Urinary bladder (tissue), 4 donors: ENCODE results near the gene CLIP3. TPM values are rescaled to one million over a fixed set of nuclear protein-coding genes. Genes with fewer than 3 reads are reported as not detected.
"Not testable (repeated sequence)": the region's sequence is repeated elsewhere in the genome, so short reads cannot be mapped to it uniquely, and the experiment has no call there.

Experiments used
- DNase-seq: peaks from one replicate; pipeline ENCODE4 v3.0.0-alpha.2; 2015; ENCODE audit errors: extremely low spot score
- H3K27ac ChIP-seq: one replicate; pipeline ENCODE4 v1.5.1; 2013; ENCODE audit warnings: low read depth, mild to moderate bottlenecking, moderate library complexity
- H3K36me3 ChIP-seq: one replicate; pipeline ENCODE4 v1.6.1; 2013; ENCODE audit warnings: mild to moderate bottlenecking, moderate library complexity; ENCODE audit not compliant: insufficient read depth
- H3K4me1 ChIP-seq: one replicate; pipeline ENCODE4 v1.6.1; 2013; ENCODE audit warnings: mild to moderate bottlenecking, moderate library complexity; ENCODE audit not compliant: insufficient read depth
- H3K4me3 ChIP-seq: one replicate; pipeline ENCODE4 v1.5.1; 2013; ENCODE audit warnings: low read depth, low read length
- WGBS: extraction: QIAGEN DNeasy Blood & Tissue Kit; methylation state at CpG from one replicate; pipeline ENCODE4 v1.1.7; 2013; 5-methylcytosine and 5-hydroxymethylcytosine counted together
- polyA plus RNA-seq: library from polyadenylated mRNA; stranded (reverse); fragments of 200-250 nt; gene quantifications from one replicate; pipeline ENCODE4 v1.2.3, GENCODE V29; 2013
- total RNA-seq: library from RNA; depleted of rRNA; stranded (reverse); fragments of >200 nt; gene quantifications from one replicate; pipeline ENCODE4 v1.2.3, GENCODE V29; 2014
- donor health status: healthy with polysubstance abuse.
- donor health status: healthy.

Gene CLIP3
- total and polyA plus RNA-seq, 2 donors, result 8.5 to 79.5 TPM

DNA sequence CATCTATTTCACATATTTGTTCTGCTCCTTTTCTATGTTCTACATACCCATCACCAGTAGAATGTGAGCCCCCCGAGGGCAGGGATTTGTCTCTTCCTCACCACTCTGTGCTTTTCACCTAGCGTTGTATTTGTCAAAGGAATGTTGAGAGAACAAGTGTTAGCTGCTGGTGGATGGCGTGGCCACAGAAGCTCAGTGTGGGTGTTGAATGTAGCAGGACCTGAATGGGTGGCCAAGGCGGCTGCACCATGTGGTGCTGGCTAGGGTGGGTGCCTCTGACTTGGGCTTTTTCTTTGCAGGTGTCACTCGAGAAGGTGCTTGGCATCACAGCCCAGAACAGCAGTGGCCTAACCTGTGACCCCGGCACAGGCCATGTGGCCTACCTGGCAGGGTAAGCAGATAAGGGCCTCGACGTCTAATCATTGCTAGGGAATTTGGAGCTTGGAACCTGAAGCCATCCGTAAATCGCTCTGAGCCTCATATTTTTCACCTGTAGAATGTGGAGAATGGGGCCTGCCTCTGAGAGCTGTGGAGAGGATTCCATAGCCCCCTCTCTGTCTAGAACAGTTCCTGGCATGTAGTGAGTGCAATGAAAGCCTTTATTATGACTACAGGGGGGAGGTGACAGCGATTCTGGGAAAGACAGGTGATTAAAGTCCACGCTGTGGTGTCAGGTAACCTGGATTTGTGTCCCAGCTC, 26.0 kb upstream of the CLIP3 start:
- WGBS, result 90% methylated on average over 12 of the region's 12 CpGs
- DNase-seq, result no peak
- H3K4me3 ChIP-seq, result no peak overlapping the region
- H3K4me1 ChIP-seq, result no peaks in the 10 kb centered on the region
- no peaks in the 10 kb centered on the region for H3K36me3 ChIP-seq
- no peak overlapping the region for H3K27ac ChIP-seq

DNA sequence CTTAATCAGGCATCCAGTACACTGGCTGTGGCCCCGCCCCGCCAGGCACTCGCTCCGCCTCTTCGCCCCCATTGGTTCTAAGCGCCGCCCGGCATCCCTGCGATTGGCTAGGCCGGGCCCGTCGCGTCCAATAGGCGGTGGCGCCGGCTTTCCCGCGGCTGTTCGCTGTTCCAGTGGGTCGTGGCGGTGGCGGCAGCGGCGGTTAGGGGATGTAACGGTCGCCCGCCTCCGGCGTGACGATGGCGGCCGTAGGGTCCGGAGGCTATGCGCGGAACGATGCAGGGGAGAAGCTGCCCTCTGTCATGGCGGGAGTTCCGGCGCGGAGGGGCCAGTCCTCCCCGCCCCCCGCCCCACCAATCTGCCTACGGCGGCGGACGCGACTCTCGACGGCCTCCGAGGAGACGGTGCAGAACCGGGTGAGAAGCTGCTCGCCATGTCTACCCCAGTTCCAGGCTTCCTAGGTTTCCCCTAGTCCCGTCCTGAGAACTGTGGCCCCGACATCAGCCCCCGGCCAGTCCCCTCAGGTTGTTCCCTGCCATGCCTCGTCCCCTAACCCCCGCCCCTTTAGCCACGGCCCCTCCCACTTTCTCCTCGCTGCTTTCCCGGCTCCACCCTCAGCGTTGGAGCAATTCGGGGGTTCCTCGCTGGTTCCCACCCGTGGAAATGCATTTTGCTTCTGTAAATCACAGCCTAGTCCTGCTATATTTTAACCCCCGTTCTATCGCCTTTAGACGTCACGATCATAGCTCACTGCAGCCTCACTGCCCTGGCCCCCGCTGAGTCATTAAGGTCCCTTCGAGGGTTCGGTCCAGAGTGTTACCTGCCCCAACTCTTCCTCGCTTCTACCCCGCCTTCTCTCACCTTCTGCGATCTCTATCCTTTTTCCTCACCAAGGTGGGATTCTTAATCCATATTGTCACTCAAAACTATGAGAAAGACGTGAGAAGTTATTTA, 22.3 kb upstream of the CLIP3 start, which contains the start of gene WDR62:
WDR62 (plus strand) TSS at position 165 of the 954 bp plus-strand sequence; CDS start at position 240, 75 bp downstream.
- under 1% methylated on average over 76 of the region's 76 CpGs for WGBS
- Histone ChIP-seq H3K27ac (peak within 1 kb of the TSS; percentile 90), H3K4me3 (peak within 1 kb of the TSS; percentile 50), H3K36me3 (no peaks in the 10 kb centered on the region), H3K4me1 (no peaks in the 10 kb centered on the region)
- no peak for DNase-seq

DNA sequence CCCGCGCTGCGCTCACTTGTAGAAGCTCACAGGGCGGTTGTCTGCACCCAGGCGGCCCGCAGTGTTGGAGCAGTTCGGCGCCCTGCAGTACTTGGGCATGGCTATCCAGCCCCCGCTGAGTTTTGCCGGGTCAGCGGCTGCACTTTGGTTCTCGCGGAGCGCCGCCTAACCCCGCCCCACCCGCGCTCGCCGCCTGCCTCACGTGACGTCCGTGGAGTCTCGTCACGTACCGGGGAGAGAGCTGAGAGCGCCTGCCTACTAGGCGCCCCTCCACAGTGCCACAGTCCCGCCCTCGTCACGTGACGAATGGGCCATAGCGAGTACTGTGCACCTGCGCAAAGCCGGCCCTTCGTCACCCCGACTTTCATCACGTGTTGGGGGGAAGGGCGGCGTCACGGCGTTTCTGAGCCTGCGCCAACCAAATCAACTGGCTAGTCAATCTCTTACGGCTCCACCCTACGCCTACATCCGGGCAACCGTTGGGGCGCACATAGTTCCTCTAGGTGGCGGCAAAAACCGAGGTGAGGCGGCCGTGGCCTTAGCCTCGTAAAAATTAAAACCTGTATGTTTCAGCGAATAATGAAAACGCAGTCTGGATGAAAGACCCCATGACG, 21.6 kb upstream of the CLIP3 start, which contains the start of gene THAP8:
THAP8 (minus strand) TSS at position 167 of the 614 bp plus-strand sequence; CDS start at position 99, 68 bp downstream.
- no peaks in the 10 kb centered on the region for H3K36me3 ChIP-seq
- peak; percentile 98 for DNase-seq
- H3K4me1 ChIP-seq, result no peaks in the 10 kb centered on the region
- peak within 1 kb of the TSS; percentile 90 for H3K27ac ChIP-seq
- H3K4me3 ChIP-seq, result peak within 1 kb of the TSS; percentile 50
- WGBS, result under 1% methylated on average over 56 of the region's 56 CpGs

DNA sequence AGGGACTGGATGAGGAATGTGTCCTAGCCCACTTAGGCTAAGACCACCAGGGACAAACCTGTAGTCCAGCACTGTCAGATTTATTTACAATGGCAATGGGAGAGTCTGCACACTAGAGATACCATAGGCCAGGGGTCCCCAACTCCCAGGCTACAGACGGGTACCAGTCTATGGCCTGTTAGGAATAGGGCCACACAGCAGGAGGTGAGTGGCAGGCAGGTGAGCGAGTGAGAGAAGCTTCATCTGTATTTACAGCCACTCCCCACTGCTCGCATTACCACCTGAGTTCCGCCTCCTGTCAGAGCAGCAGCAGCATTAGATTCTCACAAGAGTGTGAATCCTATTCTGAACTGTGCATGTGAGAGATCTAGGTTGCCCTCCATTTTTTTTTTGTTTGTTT, 19.0 kb upstream of the CLIP3 start:
- no peaks in the 10 kb centered on the region for H3K36me3 ChIP-seq
- 96% methylated on average over 4 of the region's 4 CpGs for WGBS
- no peak for DNase-seq
- H3K4me3 ChIP-seq, result no peak overlapping the region
- no peak overlapping the region for H3K27ac ChIP-seq
- H3K4me1 ChIP-seq, result no peaks in the 10 kb centered on the region

DNA sequence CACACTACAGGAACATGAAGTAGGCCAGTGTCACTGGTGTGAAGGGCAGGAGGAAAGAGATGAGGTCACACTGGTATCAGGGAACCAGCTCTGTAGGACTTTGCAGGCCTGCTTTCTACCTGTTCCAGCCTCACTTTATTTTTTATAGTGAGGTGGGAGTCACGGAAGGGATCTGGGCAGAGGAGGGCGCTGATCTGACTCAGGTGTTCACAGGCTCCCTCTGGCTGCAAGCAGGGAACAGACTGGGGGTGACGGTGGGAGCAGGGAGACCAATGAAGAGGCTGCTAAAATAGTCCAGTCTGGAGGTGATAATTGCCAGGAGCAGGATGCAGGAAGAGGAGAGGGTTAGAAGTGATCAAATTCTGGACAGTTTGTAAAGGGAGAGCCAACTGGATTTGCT, 18.6 kb upstream of the CLIP3 start:
- WGBS, result 56% methylated on average over 3 of the region's 3 CpGs
- Histone ChIP-seq H3K27ac (no peak overlapping the region), H3K36me3 (no peaks in the 10 kb centered on the region), H3K4me3 (no peak overlapping the region), H3K4me1 (no peaks in the 10 kb centered on the region)
- no peak for DNase-seq

DNA sequence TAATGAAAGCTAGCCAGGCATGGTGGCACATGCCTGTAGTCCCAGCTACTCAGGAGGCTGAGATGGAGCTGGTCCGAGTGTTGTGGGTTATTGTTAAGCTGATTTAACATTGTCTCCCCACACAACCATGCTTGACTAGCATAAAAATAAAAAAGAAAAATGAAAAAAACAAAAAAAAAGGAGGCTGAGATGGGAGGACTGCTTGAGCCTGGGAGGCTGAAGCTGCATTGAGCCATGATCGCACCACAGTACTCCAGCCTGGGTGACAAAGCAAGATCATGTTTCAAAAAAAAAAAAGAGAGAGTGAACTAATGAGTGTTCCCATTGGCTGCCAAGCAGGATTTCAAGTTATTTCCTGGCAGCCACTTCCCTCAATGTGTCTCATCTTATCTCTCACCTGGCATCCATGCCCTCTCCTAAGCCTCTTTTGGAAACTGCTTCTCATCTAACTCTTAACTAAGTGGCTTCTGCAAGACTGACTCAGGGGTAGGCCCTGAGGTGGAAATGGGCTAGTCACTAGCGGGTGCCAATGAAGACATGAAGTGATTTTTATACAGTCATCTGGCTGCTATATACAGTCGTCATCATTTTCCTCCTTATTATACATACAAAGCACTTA, 16.5 kb upstream of the CLIP3 start:
- H3K27ac ChIP-seq, result no peak overlapping the region
- no peaks in the 10 kb centered on the region for H3K4me1 ChIP-seq
- no peak for DNase-seq
- H3K4me3 ChIP-seq, result no peak overlapping the region
- WGBS, result 93% methylated on average over 4 of the region's 4 CpGs
- H3K36me3 ChIP-seq, result no peaks in the 10 kb centered on the region

DNA sequence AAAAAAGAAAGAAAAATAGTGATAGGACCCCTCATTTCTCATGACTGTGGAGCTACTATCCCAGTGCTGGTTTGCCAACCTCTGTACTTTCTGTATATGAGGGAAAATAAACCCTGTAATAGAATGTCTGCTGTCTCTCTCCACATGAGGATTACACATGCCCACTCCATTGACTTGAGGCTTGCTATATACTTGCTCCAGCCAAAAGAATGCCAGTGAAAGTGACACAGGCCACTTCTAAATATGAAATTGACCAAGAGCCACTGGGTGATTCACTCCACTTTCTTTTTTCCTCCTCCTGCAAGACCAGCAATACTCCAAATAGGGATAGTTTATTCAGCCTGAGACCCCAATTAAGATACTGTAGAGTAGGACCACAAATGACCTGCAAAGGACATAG, 15.2 kb upstream of the CLIP3 start:
- Histone ChIP-seq H3K4me3 (no peak overlapping the region), H3K27ac (no peak overlapping the region), H3K36me3 (no peaks in the 10 kb centered on the region), H3K4me1 (no peaks in the 10 kb centered on the region)
- no peak for DNase-seq

DNA sequence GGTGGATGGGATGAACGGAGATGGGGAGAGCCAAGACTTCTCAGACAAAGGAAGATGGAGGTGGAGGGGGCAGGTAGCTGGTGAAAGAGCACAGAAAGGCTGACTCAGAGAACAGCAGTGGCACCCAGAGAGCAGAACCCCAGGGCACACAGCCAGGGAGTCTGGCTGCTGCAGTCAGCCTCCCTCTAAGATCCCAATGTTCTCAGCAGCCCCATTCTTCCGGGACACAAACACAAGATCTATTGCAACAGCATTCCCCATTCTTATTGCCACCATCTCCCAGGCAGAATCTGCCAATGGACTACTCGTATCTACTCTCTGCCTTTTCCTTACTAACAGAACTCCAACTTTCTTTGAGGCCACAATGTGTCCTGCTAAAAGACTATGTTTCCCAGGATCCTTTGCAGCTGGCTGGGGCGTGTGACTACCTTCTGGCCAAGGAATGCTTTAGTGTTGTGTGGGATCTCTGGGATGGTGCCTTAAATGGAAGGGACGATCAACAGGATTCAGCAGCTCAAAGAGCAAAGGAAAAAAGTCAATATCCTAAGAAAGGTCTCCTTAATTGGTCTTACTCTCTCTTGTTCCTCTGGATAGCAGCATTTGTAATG, 13.9 kb upstream of the CLIP3 start:
- H3K4me1 ChIP-seq, result no peaks in the 10 kb centered on the region
- H3K27ac ChIP-seq, result no peak overlapping the region
- DNase-seq, result no peak
- H3K4me3 ChIP-seq, result no peak overlapping the region
- H3K36me3 ChIP-seq, result no peaks in the 10 kb centered on the region
- 74% methylated on average over 5 of the region's 5 CpGs for WGBS

DNA sequence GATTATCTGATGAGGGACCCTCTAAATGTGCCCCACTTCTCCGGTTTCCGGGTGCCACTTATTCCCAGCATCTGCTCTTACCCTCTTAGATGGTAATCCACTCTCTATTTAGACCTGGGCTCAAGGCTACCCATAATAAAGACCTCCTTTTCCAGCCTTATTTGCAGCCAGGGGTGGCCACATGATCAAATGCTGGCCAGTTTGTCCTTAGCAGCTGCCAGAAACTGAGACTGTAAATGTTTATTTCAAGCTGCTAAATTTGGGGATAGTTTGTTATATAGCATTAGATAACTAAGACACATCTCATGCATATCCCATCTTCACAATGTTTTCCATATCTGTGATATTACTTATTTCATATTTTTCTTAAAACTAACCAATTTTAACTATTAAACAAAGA, 11.3 kb upstream of the CLIP3 start:
- Histone ChIP-seq H3K4me3 (no peak overlapping the region), H3K4me1 (no peaks in the 10 kb centered on the region), H3K27ac (no peak overlapping the region), H3K36me3 (no peaks in the 10 kb centered on the region)
- 63% methylated on average over 2 of the region's 2 CpGs for WGBS
- no peak for DNase-seq

DNA sequence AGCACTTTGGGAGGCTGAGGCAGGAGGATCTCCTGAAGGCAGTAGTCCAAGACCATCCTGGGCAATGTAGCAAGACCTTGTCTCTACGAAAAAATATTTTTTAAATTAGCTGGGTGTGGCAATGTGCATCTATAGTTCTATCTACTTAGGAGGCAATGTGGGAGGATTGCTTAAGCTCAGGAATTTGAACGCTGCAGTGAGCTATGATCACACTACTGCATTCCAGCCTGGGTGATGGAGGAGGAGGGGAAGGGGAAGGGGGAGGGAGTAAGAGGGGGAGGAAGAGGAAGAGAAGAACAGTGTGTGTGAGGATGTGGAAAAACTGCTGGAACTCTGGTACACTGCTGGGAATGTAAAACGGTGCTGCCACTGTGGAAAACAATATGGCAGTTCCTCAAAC, 9.2 kb upstream of the CLIP3 start:
- H3K36me3 ChIP-seq, result no peaks in the 10 kb centered on the region
- DNase-seq, result no peak
- H3K4me3 ChIP-seq, result no peak overlapping the region
- no peak overlapping the region for H3K27ac ChIP-seq
- 18% methylated on average over 3 of the region's 3 CpGs for WGBS
- no peaks in the 10 kb centered on the region for H3K4me1 ChIP-seq

DNA sequence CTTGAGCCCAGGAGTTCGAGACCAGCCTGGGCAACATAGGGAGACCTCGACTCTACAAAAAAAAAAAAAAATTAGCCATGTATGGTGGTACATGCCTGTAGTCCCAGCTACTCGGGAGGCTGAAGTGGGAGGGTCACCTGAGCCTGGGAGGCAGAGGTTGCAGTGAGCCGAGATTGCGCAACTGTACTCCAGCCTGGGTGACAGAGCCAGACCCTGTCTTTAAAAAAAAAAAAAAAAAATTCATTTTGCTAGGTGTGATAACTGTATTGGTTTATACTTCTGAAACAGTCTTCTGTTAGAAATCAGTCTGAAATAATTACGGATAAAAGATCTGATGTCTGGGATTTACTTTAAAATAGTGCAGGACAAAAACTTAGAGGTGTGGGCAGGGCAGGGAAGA, 8.4 kb upstream of the CLIP3 start:
- H3K4me3 ChIP-seq, H3K36me3 ChIP-seq, H3K4me1 ChIP-seq, DNase-seq, H3K27ac ChIP-seq: not testable (repeated sequence)
- WGBS, result 66% methylated on average over 6 of the region's 6 CpGs

DNA sequence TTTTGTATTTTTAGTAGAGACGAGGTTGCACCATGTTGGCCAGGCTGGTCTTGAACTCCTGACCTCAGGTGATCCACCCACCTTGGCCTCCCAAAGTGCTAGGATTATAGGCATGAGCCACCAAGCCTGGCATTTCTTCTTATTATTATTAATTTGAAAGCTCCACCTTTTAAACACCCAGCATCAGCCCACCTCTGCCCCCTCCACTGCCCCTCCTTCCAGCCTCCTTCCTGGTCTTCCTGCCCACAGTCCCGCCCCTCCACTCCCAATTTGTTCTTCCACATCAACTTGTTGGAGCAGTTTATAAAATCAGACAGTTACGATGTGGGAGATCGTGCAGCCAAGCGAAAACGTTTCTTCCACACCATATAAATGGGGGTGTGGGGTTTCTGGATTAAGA, 7.8 kb upstream of the CLIP3 start:
- WGBS, result 48% methylated on average over 6 of the region's 6 CpGs
- H3K4me1 ChIP-seq, result no peaks in the 10 kb centered on the region
- no peak overlapping the region for H3K27ac ChIP-seq
- H3K36me3 ChIP-seq, result no peaks in the 10 kb centered on the region
- no peak for DNase-seq
- H3K4me3 ChIP-seq, result no peak overlapping the region

DNA sequence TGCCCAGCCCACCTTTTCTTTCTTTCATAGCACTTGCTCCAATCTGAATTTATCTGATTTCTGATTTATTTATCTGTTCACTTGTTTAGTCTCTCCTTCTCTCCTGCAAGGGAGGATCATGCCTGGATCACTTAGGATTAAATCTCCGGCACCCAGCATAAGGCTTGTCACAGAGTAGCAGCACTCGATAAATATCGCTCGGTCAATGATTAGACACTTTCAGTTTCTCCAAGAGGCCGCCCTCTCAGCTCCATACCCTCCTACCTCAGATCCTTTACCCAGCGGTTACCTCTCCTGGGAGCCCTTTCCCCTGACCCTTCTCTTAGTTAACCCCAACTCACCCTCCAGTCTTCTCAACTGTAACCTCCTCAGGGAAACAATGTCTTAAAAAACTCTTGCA, 1.4 kb downstream of the CLIP3 start:
- 84% methylated on average over 6 of the region's 6 CpGs for WGBS
- DNase-seq, result no peak

More for the DNA sequence above, 1.4 kb downstream of the CLIP3 start:
- H3K4me1 ChIP-seq, result peaks cover 2% of the 10 kb centered on the region
- H3K4me3 ChIP-seq, result no peak overlapping the region
- no peaks in the 10 kb centered on the region for H3K36me3 ChIP-seq
- H3K27ac ChIP-seq, result no peak overlapping the region
